IMR-90 (cell line): Measurements from ENCODE around the gene ZNF213. TPM values are rescaled to one million over a fixed set of nuclear protein-coding genes. Genes with fewer than 3 reads are reported as not detected.

ENCODE experiments used
- ATAC-seq: fragments of 200-7000 bp; cut with Tn5 transposase; 2 replicates; pipeline ENCODE4 v1.9.1; 2020; ENCODE audit warnings: low read depth, mild to moderate bottlenecking, moderate library complexity
- BruUV-seq: library from RNA; stranded (reverse); fragments of 400-500 nt; replicated peaks from 2 replicates; lab custom pipeline; 2021; lab: Mats Ljungman, UMichigan
- CTCF ChIA-PET: fragments of 300-600 bp; formaldehyde crosslinking; extraction: SDS; loops from one replicate; lab custom pipeline; 2021; ENCODE audit warnings: antibody characterized with exemption; lab: Yijun Ruan, JAX
- POLR2A ChIA-PET: fragments of 300-600 bp; sonication (Branson Sonifier 250); formaldehyde crosslinking; loops from one replicate; lab custom pipeline; 2022; ENCODE audit warnings: antibody characterized with exemption; ENCODE audit not compliant: unreplicated experiment; lab: Charles Lee
- DNase-seq: peaks from one replicate; pipeline ENCODE4 v3.0.0; 2013
- H2AFZ ChIP-seq: replicated peaks from 2 replicates; pipeline ENCODE3; 2013; ENCODE audit warnings: low read length, mild to moderate bottlenecking; ENCODE audit not compliant: poor library complexity
- H2AK5ac ChIP-seq: 2 replicates; pipeline ENCODE4 v1.6.1; 2013; ENCODE audit warnings: low read depth, low read length, inconsistent platforms
- H2AK9ac ChIP-seq: replicated peaks from 2 replicates; pipeline ENCODE3; 2013; ENCODE audit warnings: mild to moderate bottlenecking, low read depth, low read length, moderate library complexity; ENCODE audit not compliant: poor library complexity
- H2BK120ac ChIP-seq: 2 replicates; pipeline ENCODE4 v1.6.1; 2013; ENCODE audit warnings: low read depth, low read length, inconsistent platforms
- H2BK15ac ChIP-seq: 3 replicates; pipeline ENCODE4 v1.6.1; 2013; ENCODE audit warnings: low read depth, low read length, inconsistent platforms
- H2BK20ac ChIP-seq: 2 replicates; pipeline ENCODE4 v1.6.1; 2013; ENCODE audit warnings: low read depth, mild to moderate bottlenecking, inconsistent platforms, low read length, moderate library complexity
- H2BK5ac ChIP-seq: 2 replicates; pipeline ENCODE4 v1.6.1; 2013; ENCODE audit warnings: mild to moderate bottlenecking, low read depth, low read length, inconsistent platforms; ENCODE audit not compliant: poor library complexity, severe bottlenecking
- H3K14ac ChIP-seq: replicated peaks from 2 replicates; pipeline ENCODE4 v1.6.1; 2013; ENCODE audit warnings: low read depth, low read length, inconsistent platforms
- H3K18ac ChIP-seq: 2 replicates; pipeline ENCODE4 v1.6.1; 2013; ENCODE audit warnings: low read depth, low read length, control low read depth
- H3K23ac ChIP-seq: 2 replicates; pipeline ENCODE4 v1.6.1; 2013; ENCODE audit warnings: low read depth, low read length, inconsistent platforms
- H3K27ac ChIP-seq: 2 replicates; pipeline ENCODE4 v1.5.1; 2013; ENCODE audit warnings: mild to moderate bottlenecking, control low read depth, low read length; ENCODE audit not compliant: insufficient read depth
- H3K27me3 ChIP-seq: 2 replicates; pipeline ENCODE4 v1.6.1; 2013; ENCODE audit warnings: low read length; ENCODE audit not compliant: control insufficient read depth, insufficient read depth
- H3K36me3 ChIP-seq: 2 replicates; pipeline ENCODE4 v1.6.1; 2013; ENCODE audit warnings: low read length, mixed read lengths; ENCODE audit not compliant: control insufficient read depth, insufficient read depth
- H3K4ac ChIP-seq: 2 replicates; pipeline ENCODE4 v1.6.1; 2013; ENCODE audit warnings: low read depth, low read length, inconsistent platforms
- H3K4me1 ChIP-seq: 2 replicates; pipeline ENCODE4 v1.6.1; 2013; ENCODE audit warnings: low read length, mixed read lengths; ENCODE audit not compliant: control insufficient read depth, insufficient read depth
- H3K4me2 ChIP-seq: 2 replicates; pipeline ENCODE4 v1.6.1; 2013; ENCODE audit warnings: low read depth, mild to moderate bottlenecking, control low read depth, low read length, moderate library complexity
- H3K4me3 ChIP-seq: 2 replicates; pipeline ENCODE4 v1.5.1; 2013; ENCODE audit warnings: low read depth, mild to moderate bottlenecking, control low read depth, low read length, moderate library complexity; ENCODE audit not compliant: insufficient read depth
- H3K56ac ChIP-seq: 2 replicates; pipeline ENCODE4 v1.6.1; 2013; ENCODE audit warnings: low read length, inconsistent platforms; ENCODE audit not compliant: insufficient read depth; ENCODE audit errors: extremely low read depth
- H3K79me1 ChIP-seq, 2 experiments: 2 replicates each; pipeline ENCODE4 v1.6.1; 2013; ENCODE audit warnings: low read length in 2 of 2, inconsistent platforms in 1 of 2, low read depth in 1 of 2
- H3K9ac ChIP-seq: 2 replicates; pipeline ENCODE4 v1.6.1; 2013; ENCODE audit warnings: low read depth, low read length, control low read depth
- H3K9me1 ChIP-seq: 2 replicates; pipeline ENCODE4 v1.6.1; 2013; ENCODE audit warnings: low read length, inconsistent platforms; ENCODE audit not compliant: insufficient read depth
- H3K9me3 ChIP-seq: 2 replicates; pipeline ENCODE4 v1.6.1; 2013; ENCODE audit warnings: low read length; ENCODE audit not compliant: control insufficient read depth, insufficient read depth
- H4K20me1 ChIP-seq: 2 replicates; pipeline ENCODE4 v1.6.1; 2013; ENCODE audit warnings: low read length, inconsistent platforms; ENCODE audit not compliant: insufficient read depth
- H4K5ac ChIP-seq: 2 replicates; pipeline ENCODE4 v1.6.1; 2013; ENCODE audit warnings: mild to moderate bottlenecking, low read depth, low read length, control low read depth
- H4K8ac ChIP-seq, 2 experiments: 2 replicates each; pipeline ENCODE4 v1.6.1; 2013; ENCODE audit warnings: low read depth in 2 of 2, low read length in 2 of 2, control low read depth in 1 of 2, inconsistent platforms in 1 of 2
- H4K91ac ChIP-seq: 2 replicates; pipeline ENCODE4 v1.6.1; 2013; ENCODE audit warnings: low read depth, low read length, inconsistent platforms; ENCODE audit not compliant: insufficient read depth
- RCOR1 ChIP-seq: IDR thresholded peaks from 2 replicates; pipeline ENCODE4 v1.6.1; 2012; ENCODE audit warnings: mild to moderate bottlenecking, low read length, improper control_type of control experiment; ENCODE audit not compliant: insufficient replicate concordance
- RFX5 ChIP-seq: IDR thresholded peaks from 2 replicates; pipeline ENCODE4 v1.8.0; 2012; ENCODE audit warnings: low read depth, mild to moderate bottlenecking, low read length, moderate library complexity
- SMC3 ChIP-seq: fragments of 150-350 bp; IDR thresholded peaks from 2 replicates; pipeline ENCODE4 v1.6.1; 2016; ENCODE audit warnings: low read depth, mild to moderate bottlenecking, antibody characterized with exemption, low read length, moderate library complexity
- WGBS, 2 experiments: methylation state at CpG; one replicate each; pipeline versions ENCODE4 v1.1.5 to v1.1.7; 2013; ENCODE audit warnings: missing lambda C conversion rate in 2 of 2; ENCODE audit not compliant: insufficient read length in 1 of 2; ENCODE audit errors: extremely low coverage in 2 of 2; 5-methylcytosine and 5-hydroxymethylcytosine counted together
- dilution Hi-C: fragments of 300-500 bp; cut with HindIII; formaldehyde crosslinking; loops from one replicate; pipeline ENCODE4 v1.14.3; 2018; ENCODE audit warnings: low sequenced_read_pairs; ENCODE audit not compliant: unreplicated experiment
- in situ Hi-C: fragments of 300-500 bp; cut with MboI; formaldehyde crosslinking; loops from 3 replicates; pipeline ENCODE4 v1.14.3; 2019; ENCODE audit warnings: low sequenced_read_pairs, inconsistent platforms, mixed read lengths
- intact Hi-C: fragments of 100-400 bp; cut with micrococcal nuclease; formaldehyde crosslinking; loops from 2 replicates; pipeline ENCODE4 v1.10.0; 2022
- polyA plus RNA-seq, 3 experiments: library from polyadenylated mRNA; depleted of rRNA; stranded (reverse); fragments of >200 nt; gene quantifications; 2 replicates each; pipeline ENCODE4 v1.2.3, GENCODE V29; 2012; ENCODE audit warnings: low replicate concordance in 1 of 3
- total RNA-seq: library from RNA; depleted of rRNA; stranded (reverse); fragments of >200 nt; gene quantifications from 2 replicates; pipeline ENCODE4 v1.2.3, GENCODE V29; 2012

Gene ZNF213
- total and polyA plus RNA-seq, 2 of the 4 experiments (the other 2 are of a cell fraction) = 0.72 to 4.0 TPM

GRCh38 chr16:3152277-3152990 is 17.6 kb downstream of the ZNF213 start (continued):
- peak; percentile 16; the same call in 1 of the 2 replicates for TF ChIP-seq SMC3

DNA sequence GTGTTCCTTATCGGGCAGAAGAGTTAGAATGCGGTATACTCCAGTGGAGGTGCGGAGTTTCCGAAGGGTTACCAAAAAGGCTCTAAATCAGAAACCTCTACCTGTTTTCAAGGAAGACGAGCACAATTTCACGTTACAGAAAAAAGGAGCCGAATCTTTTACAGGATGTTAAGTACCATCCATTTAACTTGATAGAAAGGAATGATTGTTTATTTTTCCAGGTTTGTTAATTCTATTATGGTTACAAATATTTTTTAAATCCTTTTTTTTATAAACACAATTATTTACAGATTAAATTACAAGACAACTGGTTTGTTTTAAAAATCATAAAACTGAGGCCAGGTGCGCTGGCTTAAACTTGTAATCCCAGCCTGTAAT is 18.2 kb downstream of the ZNF213 start:
- Histone ChIP-seq H3K56ac (no peak overlapping the region), H3K23ac (no peak overlapping the region), H3K4ac (no peak overlapping the region), H2AK5ac (no peak overlapping the region), H2BK5ac (no peak overlapping the region), H4K5ac (no peak overlapping the region), H3K27ac (no peak overlapping the region), H3K9ac (no peak overlapping the region), H3K9me1 (peaks cover 10% of the 10 kb centered on the region), H3K4me1 (peaks cover 3% of the 10 kb centered on the region; the same call in 1 of the 2 replicates), H3K18ac (no peak overlapping the region), H3K9me3 (no peaks in the 10 kb centered on the region), H4K8ac (no peak overlapping the region), H3K36me3 (no peaks in the 10 kb centered on the region), H3K79me1 (peaks cover 0 to 13% of the 10 kb centered on the region in 2 experiments; a peak in 2 of 4 replicates), H4K91ac (no peak overlapping the region), H3K27me3 (no peaks in the 10 kb centered on the region), H2AFZ (peak overlapping the region; percentile 94), H3K4me3 (peak overlapping the region; percentile 59; the same call in 1 of the 2 replicates), H2BK15ac (no peak overlapping the region), H2BK120ac (no peak overlapping the region), H2AK9ac (peak overlapping the region; percentile 60), H3K14ac (no peak overlapping the region), H4K20me1 (peaks cover 20% of the 10 kb centered on the region), H3K4me2 (no peak overlapping the region), H2BK20ac (no peak overlapping the region)
- intact Hi-C loops (loop anchor here (1.0 kb wide), 1 partner anchor 13 kb away; no protein-coding TSS in a partner anchor), in situ Hi-C loops (no loop called here), dilution Hi-C loops (no loop called here)
- DNase-seq (no peak), ATAC-seq (no peak)
- peak; percentile 33 for TF ChIP-seq RCOR1
- TF ChIP-seq RFX5 = no peak
- POLR2A ChIA-PET = no interaction called here
- CTCF ChIA-PET = interaction anchor here (1.4 kb wide), 1 partner anchor 18 kb away, joined by 3 read pairs; the partner anchor contains the start of gene ZNF213
- BruUV-seq = no TSS peak
- WGBS, 2 experiments = no CpG with 5 or more reads among the region's 8 CpGs
